GM10248 (cell line): Measurements from ENCODE around the gene THNSL1.

Source experiments
- CTCF ChIA-PET: fragments of 300-600 bp; sonication (Branson Sonifier 250); formaldehyde crosslinking; extraction: SDS; loops from one replicate; lab custom pipeline; 2021; ENCODE audit warnings: antibody characterized with exemption; lab: Yijun Ruan, JAX
- POLR2A ChIA-PET: fragments of 350-650 bp; sonication (Branson Sonifier 250); formaldehyde crosslinking; extraction: SDS; loops from one replicate; lab custom pipeline; 2020; ENCODE audit warnings: antibody characterized with exemption; lab: Yijun Ruan, JAX
- DNase-seq: peaks from one replicate; pipeline ENCODE4 v3.0.0; 2012; ENCODE audit errors: extremely low spot score
- CTCF ChIP-seq: IDR thresholded peaks from 2 replicates; pipeline ENCODE4 v1.5.1; 2012; ENCODE audit warnings: mild to moderate bottlenecking, low read depth; ENCODE audit errors: extremely low read depth, missing control alignments, control extremely low read depth

THNSL1 gene

GRCh38 chr10:25047591-25048301 is 31.3 kb downstream of the THNSL1 start:
- CTCF ChIA-PET, result interaction anchor here (1.3 kb wide), 1 partner anchor 11 kb away, joined by 4 read pairs; no protein-coding TSS in a partner anchor
- TF ChIP-seq CTCF, result no peak
- DNase-seq, result no peak
- POLR2A ChIA-PET, result no interaction called here

- DNase-seq, result no peak
- CTCF ChIA-PET, result no interaction called here
These were observed 32.0 kb downstream of the THNSL1 start for GRCh38 chr10:25048450-25048849.

GRCh38 chr10:25049966-25050365 is 33.6 kb downstream of the THNSL1 start:
- ChIA-PET CTCF (interaction anchor here (0.8 kb wide), 1 partner anchor 11 kb away, joined by 3 read pairs; no protein-coding TSS in a partner anchor), POLR2A (no interaction called here)
- TF ChIP-seq CTCF, result no peak
- no peak for DNase-seq

More at GRCh38 chr10:25048450-25048849, 32.0 kb downstream of the THNSL1 start:
- POLR2A ChIA-PET, result no interaction called here
- no peak for TF ChIP-seq CTCF

- ChIA-PET POLR2A (no interaction called here), CTCF (interaction anchor here (0.8 kb wide), 1 partner anchor 11 kb away, joined by 3 read pairs; no protein-coding TSS in a partner anchor)
- no peak for TF ChIP-seq CTCF
- DNase-seq, result no peak
These were observed 34.0 kb downstream of the THNSL1 start for GRCh38 chr10:25050402-25050801.

GRCh38 chr10:25052012-25052411 is 35.6 kb downstream of the THNSL1 start:
- TF ChIP-seq CTCF, result no peak
- POLR2A ChIA-PET, result no interaction called here
- DNase-seq, result no peak
- CTCF ChIA-PET, result no interaction called here

GRCh38 chr10:25056726-25057125 is 40.3 kb downstream of the THNSL1 start:
- ChIA-PET CTCF (interaction anchor here (0.8 to 1.6 kb wide), 2 partner anchors 19 to 24 kb away, joined by 3 to 4 read pairs; no protein-coding TSS in a partner anchor), POLR2A (no interaction called here)
- TF ChIP-seq CTCF, result no peak
- DNase-seq, result no peak
